ENCODE data around the gene MITF.

The MITF gene

DNA sequence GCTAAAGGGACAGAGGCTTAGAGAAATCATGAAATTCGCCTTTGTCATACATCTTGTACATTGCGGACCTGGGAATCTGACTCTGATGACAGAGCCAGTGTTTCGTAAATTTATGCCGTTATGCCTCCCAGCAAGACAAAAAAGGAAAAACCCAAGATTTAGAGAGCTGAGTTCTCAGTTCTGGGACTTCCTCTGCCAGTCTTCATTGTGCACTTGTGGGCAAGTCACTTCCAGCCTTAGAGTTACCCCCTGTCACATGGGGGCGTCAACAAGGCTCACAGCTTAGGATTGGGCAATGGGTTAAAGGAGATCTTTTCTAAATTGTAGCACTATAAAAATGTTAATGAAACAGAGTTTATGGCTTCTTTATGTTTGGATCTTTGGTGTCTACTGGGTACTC, 41.9 kb upstream of the MITF start:
- no peak for DNase-seq (ENCODE audit: low read depth)
- H3K4me3 ChIP-seq (ENCODE audit: low read length) = no peak overlapping the region
- TF ChIP-seq, protein P1, sequence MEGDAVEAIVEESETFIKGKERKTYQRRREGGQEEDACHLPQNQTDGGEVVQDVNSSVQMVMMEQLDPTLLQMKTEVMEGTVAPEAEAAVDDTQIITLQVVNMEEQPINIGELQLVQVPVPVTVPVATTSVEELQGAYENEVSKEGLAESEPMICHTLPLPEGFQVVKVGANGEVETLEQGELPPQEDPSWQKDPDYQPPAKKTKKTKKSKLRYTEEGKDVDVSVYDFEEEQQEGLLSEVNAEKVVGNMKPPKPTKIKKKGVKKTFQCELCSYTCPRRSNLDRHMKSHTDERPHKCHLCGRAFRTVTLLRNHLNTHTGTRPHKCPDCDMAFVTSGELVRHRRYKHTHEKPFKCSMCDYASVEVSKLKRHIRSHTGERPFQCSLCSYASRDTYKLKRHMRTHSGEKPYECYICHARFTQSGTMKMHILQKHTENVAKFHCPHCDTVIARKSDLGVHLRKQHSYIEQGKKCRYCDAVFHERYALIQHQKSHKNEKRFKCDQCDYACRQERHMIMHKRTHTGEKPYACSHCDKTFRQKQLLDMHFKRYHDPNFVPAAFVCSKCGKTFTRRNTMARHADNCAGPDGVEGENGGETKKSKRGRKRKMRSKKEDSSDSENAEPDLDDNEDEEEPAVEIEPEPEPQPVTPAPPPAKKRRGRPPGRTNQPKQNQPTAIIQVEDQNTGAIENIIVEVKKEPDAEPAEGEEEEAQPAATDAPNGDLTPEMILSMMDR (conservative IDR thresholded peaks at IDR 0.05; ENCODE audit: low read depth, low read length) = no peak

DNA sequence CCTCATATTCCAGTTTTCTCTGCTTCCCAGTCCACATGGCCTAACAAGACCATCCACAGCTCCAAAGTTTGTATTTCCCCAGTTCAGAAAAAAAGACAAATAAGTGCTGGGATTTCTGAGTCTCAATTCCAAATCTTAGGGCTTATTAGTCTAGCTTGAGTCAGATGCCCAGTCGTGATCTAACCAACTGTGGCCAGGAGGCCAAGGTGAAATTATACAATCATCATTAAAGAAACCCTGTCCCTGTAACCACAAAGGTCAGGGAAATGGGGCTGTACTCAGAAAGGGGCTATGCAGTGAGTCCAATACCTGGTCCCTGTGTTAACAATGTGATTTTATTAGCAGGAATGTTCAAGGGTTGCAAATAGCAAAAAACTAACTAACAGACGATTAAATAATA, 40.5 kb upstream of the MITF start:
- DNase-seq (ENCODE audit: low read depth) = no peak
- H3K4me3 ChIP-seq (ENCODE audit: low read length) = no peak overlapping the region
- TF ChIP-seq, protein P1 (conservative IDR thresholded peaks at IDR 0.05; ENCODE audit: low read depth, low read length) = no peak

- no peak for DNase-seq (ENCODE audit: low read depth)
- TF ChIP-seq, protein P1 (conservative IDR thresholded peaks at IDR 0.05; ENCODE audit: low read depth, low read length) = no peak
- H3K4me3 ChIP-seq (ENCODE audit: low read length) = no peak overlapping the region
These were observed 40.1 kb upstream of the MITF start for GRCh38 chr3:69699183-69699582.

- H3K4me3 ChIP-seq (ENCODE audit: low read length) = no peak overlapping the region
- DNase-seq (ENCODE audit: low read depth) = no peak
- TF ChIP-seq, protein P1 (conservative IDR thresholded peaks at IDR 0.05; ENCODE audit: low read depth, low read length) = no peak
These were observed 38.3 kb upstream of the MITF start for GRCh38 chr3:69700949-69701348.

GRCh38 chr3:69710153-69710977, 28.9 kb upstream of the MITF start:
- DNase-seq (ENCODE audit: low read depth) = no peak

DNA sequence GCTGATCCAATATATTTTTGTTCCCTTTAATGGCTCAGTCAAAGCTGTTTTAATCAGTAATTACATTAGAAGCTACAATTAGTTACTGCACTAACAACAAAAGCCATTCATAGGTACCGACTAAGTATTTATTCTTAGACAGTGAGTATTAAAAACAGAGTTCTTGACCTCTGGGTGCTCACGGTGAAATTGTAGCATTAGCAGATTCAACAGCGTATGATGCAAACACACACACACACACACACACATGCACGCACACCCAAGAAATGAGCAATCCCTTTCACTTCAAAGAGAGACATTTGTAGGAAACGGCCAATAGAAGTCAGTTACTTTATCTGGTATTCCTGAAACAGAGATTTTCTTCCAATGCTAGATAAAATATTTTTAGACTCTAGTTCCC, 27.0 kb upstream of the MITF start:
- TF ChIP-seq, protein P1 (conservative IDR thresholded peaks at IDR 0.05; ENCODE audit: low read depth, low read length) = no peak
- H3K4me3 ChIP-seq (ENCODE audit: low read length) = no peak overlapping the region

More at GRCh38 chr3:69710153-69710977, 28.9 kb upstream of the MITF start:
- no peak overlapping the region for H3K4me3 ChIP-seq (ENCODE audit: low read length)
- TF ChIP-seq, protein P1 (conservative IDR thresholded peaks at IDR 0.05; ENCODE audit: low read depth, low read length) = no peak

DNA sequence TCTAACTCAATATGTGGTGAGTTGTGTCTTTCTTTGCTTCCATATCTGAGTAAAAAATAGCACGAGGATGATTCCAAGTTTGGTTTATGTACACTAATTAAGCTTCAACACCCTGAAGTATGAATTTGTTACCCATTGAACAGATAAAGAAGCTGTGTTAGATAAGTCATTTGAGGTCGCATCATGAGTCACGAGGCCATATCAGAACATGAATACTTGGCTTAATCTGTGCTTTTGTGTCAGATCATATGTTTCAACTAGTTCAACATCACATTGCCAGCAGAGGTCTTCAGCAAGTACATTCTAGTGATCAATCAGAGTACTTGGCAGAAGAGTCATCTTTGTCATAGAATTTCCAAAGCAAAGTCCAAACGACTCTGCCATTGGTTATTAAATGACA, 26.3 kb upstream of the MITF start:
- H3K4me3 ChIP-seq (ENCODE audit: low read length) = no peak overlapping the region
- TF ChIP-seq, protein P1 (conservative IDR thresholded peaks at IDR 0.05; ENCODE audit: low read depth, low read length) = no peak
- DNase-seq (ENCODE audit: low read depth) = no peak

More for the DNA sequence above, 27.0 kb upstream of the MITF start:
- no peak for DNase-seq (ENCODE audit: low read depth)

Data from retinal pigment epithelial cell (primary cell).